ENCODE measurements around the gene PHLDA3.

DNA sequence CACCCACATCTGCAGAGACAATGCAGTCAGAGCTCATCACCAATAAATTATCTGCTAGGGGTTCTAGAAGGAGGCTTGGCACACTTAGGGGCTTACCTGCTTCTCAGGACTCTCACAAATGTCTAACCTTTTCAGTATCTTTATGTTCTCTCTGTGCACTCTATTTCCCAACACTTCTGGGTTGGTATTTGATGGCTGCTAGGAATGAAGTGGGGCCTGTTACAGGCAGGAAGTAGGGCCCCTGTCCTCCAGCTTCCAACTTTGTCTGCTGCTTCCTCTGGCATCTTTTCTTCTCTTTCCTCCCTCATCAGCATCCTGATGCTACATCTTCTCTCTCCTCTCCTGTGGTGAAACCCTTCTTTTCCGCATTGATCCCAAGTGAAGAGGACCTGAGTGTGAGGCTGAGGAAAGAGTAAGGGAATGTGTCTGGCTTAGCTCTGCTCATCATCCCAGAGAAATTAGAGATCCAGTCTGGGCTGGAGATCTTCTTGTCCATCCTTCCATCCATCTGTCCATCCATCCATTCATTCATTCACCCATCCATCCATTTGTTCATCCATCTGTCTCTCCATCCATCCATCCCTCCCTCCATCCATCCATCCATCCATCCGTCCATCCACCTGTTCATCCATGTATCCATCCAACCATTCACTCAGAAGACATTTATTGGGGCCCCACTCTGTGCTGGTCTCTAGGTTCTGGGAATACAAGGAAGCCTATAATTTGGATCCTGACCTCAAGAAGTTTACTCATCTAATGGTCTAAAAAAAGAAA, 40.8 kb upstream of the PHLDA3 start:
- TF ChIP-seq POLR2A (IDR thresholded peaks at IDR 0.05; ENCODE audit: borderline replicate concordance, extremely low read depth, insufficient read depth, insufficient read length): no peak
- TF ChIP-seq, protein P1, sequence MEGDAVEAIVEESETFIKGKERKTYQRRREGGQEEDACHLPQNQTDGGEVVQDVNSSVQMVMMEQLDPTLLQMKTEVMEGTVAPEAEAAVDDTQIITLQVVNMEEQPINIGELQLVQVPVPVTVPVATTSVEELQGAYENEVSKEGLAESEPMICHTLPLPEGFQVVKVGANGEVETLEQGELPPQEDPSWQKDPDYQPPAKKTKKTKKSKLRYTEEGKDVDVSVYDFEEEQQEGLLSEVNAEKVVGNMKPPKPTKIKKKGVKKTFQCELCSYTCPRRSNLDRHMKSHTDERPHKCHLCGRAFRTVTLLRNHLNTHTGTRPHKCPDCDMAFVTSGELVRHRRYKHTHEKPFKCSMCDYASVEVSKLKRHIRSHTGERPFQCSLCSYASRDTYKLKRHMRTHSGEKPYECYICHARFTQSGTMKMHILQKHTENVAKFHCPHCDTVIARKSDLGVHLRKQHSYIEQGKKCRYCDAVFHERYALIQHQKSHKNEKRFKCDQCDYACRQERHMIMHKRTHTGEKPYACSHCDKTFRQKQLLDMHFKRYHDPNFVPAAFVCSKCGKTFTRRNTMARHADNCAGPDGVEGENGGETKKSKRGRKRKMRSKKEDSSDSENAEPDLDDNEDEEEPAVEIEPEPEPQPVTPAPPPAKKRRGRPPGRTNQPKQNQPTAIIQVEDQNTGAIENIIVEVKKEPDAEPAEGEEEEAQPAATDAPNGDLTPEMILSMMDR (IDR thresholded peaks at IDR 0.05 in 2 of 3, conservative IDR thresholded peaks at IDR 0.05 in 1 of 3; ENCODE audit: borderline replicate concordance in 1 of 3, insufficient read depth in 1 of 3, low read depth in 2 of 3, low read length in 2 of 3): no peak
- TF ChIP-seq EZH2 (IDR thresholded peaks at IDR 0.05): no peak
- no peak for TF ChIP-seq EGR1 (IDR thresholded peaks at IDR 0.05; ENCODE audit: low read depth)
- TF ChIP-seq, protein P2, sequence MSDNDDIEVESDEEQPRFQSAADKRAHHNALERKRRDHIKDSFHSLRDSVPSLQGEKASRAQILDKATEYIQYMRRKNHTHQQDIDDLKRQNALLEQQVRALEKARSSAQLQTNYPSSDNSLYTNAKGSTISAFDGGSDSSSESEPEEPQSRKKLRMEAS (IDR thresholded peaks at IDR 0.05): no peak
- TF ChIP-seq, protein P3, sequence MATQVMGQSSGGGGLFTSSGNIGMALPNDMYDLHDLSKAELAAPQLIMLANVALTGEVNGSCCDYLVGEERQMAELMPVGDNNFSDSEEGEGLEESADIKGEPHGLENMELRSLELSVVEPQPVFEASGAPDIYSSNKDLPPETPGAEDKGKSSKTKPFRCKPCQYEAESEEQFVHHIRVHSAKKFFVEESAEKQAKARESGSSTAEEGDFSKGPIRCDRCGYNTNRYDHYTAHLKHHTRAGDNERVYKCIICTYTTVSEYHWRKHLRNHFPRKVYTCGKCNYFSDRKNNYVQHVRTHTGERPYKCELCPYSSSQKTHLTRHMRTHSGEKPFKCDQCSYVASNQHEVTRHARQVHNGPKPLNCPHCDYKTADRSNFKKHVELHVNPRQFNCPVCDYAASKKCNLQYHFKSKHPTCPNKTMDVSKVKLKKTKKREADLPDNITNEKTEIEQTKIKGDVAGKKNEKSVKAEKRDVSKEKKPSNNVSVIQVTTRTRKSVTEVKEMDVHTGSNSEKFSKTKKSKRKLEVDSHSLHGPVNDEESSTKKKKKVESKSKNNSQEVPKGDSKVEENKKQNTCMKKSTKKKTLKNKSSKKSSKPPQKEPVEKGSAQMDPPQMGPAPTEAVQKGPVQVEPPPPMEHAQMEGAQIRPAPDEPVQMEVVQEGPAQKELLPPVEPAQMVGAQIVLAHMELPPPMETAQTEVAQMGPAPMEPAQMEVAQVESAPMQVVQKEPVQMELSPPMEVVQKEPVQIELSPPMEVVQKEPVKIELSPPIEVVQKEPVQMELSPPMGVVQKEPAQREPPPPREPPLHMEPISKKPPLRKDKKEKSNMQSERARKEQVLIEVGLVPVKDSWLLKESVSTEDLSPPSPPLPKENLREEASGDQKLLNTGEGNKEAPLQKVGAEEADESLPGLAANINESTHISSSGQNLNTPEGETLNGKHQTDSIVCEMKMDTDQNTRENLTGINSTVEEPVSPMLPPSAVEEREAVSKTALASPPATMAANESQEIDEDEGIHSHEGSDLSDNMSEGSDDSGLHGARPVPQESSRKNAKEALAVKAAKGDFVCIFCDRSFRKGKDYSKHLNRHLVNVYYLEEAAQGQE (IDR thresholded peaks at IDR 0.05; ENCODE audit: low read depth): no peak
- no peak for TF ChIP-seq SRF (IDR thresholded peaks at IDR 0.05; ENCODE audit: low read depth)
- no peak for TF ChIP-seq RAD21 (IDR thresholded peaks at IDR 0.05; ENCODE audit: low read depth)
- no peak for TF ChIP-seq EZH2phosphoT487 (IDR thresholded peaks at IDR 0.05; ENCODE audit: borderline replicate concordance)
- TF ChIP-seq CEBPB (IDR thresholded peaks at IDR 0.05; ENCODE audit: low read depth): no peak
- TF ChIP-seq YY1 (IDR thresholded peaks at IDR 0.05; ENCODE audit: extremely low read depth, insufficient replicate concordance, low read depth, low read length): no peak
- TF ChIP-seq, protein P4, sequence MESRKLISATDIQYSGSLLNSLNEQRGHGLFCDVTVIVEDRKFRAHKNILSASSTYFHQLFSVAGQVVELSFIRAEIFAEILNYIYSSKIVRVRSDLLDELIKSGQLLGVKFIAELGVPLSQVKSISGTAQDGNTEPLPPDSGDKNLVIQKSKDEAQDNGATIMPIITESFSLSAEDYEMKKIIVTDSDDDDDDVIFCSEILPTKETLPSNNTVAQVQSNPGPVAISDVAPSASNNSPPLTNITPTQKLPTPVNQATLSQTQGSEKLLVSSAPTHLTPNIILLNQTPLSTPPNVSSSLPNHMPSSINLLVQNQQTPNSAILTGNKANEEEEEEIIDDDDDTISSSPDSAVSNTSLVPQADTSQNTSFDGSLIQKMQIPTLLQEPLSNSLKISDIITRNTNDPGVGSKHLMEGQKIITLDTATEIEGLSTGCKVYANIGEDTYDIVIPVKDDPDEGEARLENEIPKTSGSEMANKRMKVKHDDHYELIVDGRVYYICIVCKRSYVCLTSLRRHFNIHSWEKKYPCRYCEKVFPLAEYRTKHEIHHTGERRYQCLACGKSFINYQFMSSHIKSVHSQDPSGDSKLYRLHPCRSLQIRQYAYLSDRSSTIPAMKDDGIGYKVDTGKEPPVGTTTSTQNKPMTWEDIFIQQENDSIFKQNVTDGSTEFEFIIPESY (IDR thresholded peaks at IDR 0.05; ENCODE audit: extremely low read depth, insufficient replicate concordance, low read length): no peak
- TF ChIP-seq JUND (IDR thresholded peaks at IDR 0.05): no peak
- TF ChIP-seq CBX3 (IDR thresholded peaks at IDR 0.05; ENCODE audit: low read depth): no peak
